Amygdala (tissue), 56 donors: Measurements from ENCODE around the gene ZFHX2.
A peak's percentile ranks its signal among the peaks of the same experiment; 100 is the strongest.

ENCODE experiments used
- DNase-seq, 56 donors: peaks; one replicate each; lab custom pipeline; 2025; lab: John Stamatoyannopoulos, UW

Gene ZFHX2

GRCh38 chr14:23481979-23482822 lies 69.4 kb downstream of the ZFHX2 start:
- DNase-seq, result no peak

DNA sequence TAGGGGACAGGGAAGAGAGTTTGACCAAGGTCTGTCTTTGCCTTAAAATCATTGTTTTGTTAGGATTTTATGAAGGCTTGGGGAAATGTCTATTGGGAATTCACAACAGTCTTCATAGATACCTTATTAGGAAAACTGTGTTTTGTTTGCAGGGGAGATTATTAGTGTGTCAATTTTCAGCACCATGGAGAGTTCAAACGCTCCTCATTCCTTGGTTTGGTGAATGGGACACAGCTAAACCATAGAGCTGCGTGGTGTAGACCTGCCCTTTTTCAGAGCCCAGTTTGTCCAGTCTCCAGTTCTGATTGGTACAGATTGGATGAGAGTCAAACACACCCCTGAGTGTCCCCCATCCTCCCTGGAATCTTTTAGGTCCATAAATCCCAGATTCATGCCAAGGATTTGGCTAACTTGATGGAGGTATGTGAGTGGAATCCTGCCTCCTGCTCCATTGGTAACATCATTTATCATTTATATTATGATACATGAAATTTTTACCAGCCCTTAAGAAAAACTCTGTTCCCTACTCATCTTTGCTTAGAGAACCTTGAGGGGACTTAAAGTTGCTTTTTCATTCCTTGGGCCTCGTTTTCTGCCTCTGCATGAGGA lies 70.1 kb downstream of the ZFHX2 start:
- DNase-seq, result no peak

DNA sequence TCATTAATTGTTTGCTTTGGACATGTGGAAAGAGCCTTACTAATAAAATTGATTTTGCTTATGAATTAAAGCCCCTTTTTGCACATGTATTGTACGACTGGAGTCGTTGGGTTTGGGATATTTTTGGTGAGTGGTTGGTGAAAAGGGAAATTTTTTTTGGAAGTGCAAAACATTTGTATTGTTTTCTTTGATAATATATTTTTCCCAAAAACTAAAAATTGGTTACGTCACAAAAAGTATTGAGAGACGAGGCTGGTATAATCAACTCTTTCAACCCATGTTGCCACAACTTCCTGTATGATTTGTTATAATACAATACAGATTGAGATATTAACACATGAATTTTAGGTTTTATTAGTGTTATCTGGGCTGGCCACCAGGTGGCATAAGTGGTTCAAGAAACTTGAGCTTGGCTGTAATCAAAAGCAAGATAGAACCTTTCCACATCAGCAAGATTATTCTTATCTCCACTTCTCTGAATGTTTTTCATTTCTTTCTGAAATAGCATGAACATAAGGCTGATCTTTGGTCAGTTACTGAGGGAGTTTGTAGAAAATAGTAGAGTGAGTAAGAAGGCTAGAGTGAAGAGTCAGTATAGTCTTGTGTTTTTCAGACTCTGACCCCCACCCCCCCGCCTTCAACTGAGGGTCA lies 73.3 kb downstream of the ZFHX2 start:
- peak in 25 of 56 donors; percentile 3 to 81 (median 18) for DNase-seq

DNA sequence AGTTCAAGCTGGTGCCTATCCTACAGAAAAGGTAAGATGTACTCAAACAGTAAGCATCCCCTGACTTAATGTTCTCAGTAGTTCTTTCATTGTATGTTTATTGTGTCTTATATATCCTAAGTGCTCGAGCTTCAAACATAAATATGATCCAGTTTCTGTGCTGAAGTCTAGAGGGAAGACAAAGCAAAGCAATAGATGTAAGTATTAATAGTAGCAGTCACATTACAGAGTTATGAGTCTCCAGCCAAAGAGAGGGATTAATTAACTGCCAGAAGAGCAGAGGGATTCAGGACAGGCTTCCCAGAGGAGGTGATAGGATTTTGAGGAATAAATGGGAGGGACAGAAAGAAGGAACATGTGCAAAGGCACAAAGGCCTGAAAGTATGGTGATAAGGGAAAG lies 80.6 kb downstream of the ZFHX2 start:
- no peak for DNase-seq
